ENCODE measurements around the gene IFT122. TPM values are rescaled to one million over a fixed set of nuclear protein-coding genes. Genes with fewer than 3 reads are reported as not detected.

The IFT122 gene
- total RNA-seq, 1 donor from 2014 or later, result 42.3 TPM

DNA sequence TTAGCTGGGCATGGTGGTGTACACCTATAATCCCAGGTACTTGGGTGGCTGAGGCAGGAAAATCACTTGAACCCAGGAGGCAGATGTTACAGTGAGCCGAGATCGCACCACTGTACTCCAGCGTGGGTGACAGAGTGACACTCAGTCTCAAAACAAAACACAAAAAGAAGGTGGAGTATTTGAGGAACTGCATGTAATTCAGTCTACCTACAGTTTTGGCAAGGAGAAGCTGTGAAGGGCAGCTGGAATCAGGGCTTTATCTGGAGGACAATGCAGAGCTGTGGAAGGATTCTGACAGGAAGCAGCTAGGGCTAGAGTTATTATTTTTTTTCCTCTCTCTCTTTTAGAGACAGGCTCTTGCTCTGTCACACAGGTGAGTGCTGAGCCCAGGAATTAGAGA, 109.8 kb downstream of the IFT122 start:
- no peak overlapping the region for H3K4me3 ChIP-seq (ENCODE audit: low read length in 3 of 3)
- H3K27me3 ChIP-seq (ENCODE audit: control insufficient read depth in 3 of 3, insufficient read depth in 3 of 3, low read length in 3 of 3), result no peaks in the 10 kb centered on the region
- H3K9ac ChIP-seq (ENCODE audit: low read depth in 1 of 3, low read length in 3 of 3), result no peak overlapping the region
- no peaks in the 10 kb centered on the region for H3K9me3 ChIP-seq (ENCODE audit: control insufficient read depth in 3 of 3, low read length in 3 of 3)
- no peak overlapping the region for H3K27ac ChIP-seq (ENCODE audit: low read depth, low read length)
- peaks cover 8 to 18% (median 15%) of the 10 kb centered on the region in 3 donors for H3K4me1 ChIP-seq (ENCODE audit: control insufficient read depth in 3 of 3, insufficient read depth in 3 of 3, low read length in 3 of 3)
- H3K36me3 ChIP-seq (ENCODE audit: control insufficient read depth in 3 of 3, insufficient read depth in 3 of 3, low read length in 3 of 3), result no peaks in the 10 kb centered on the region

DNA sequence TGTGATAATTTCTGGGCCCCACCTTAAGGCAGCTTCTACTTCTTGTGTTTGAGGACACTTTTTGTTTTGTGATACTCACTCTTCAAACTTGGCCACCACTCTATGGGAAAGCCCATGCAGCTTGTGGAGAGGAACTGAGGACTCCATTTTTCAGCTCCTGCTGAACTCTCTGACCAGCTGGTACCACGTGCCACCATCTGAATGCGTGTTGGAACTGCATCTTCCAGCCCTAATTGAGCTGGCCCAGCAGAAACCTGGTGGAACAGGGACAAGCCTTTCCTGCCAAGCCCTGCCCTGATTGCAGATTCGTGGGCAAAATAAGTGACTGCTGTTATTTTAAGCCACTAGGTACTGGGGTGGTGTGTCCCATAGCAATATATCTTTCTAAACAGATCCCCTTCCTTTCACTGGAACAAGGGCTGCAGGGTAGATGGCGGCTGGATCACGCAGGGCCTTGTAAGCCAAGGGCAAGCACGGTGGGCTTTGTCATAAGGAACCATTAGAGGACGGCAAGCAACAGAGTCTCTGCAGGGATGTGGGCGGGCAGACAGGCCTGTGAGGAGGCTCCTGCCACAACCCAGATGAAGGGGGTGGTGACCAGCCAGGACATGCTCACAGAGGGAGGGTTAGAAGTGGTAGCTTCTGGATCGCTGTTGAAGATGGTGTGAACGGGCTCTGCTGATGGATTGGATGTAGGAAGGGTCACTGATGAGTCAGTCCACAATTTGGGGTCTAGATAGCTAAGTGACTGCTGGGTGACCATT, 112.4 kb downstream of the IFT122 start:
- Histone ChIP-seq H3K4me3 (ENCODE audit: low read length in 3 of 3) (no peak overlapping the region), H3K27me3 (ENCODE audit: control insufficient read depth in 3 of 3, insufficient read depth in 3 of 3, low read length in 3 of 3) (no peaks in the 10 kb centered on the region), H3K9ac (ENCODE audit: low read depth in 1 of 3, low read length in 3 of 3) (no peak overlapping the region), H3K9me3 (ENCODE audit: control insufficient read depth in 3 of 3, low read length in 3 of 3) (no peaks in the 10 kb centered on the region), H3K36me3 (ENCODE audit: control insufficient read depth in 3 of 3, insufficient read depth in 3 of 3, low read length in 3 of 3) (peaks cover 3 to 7% (median 4%) of the 10 kb centered on the region in 3 donors), H3K27ac (ENCODE audit: low read depth, low read length) (no peak overlapping the region), H3K4me1 (ENCODE audit: control insufficient read depth in 3 of 3, insufficient read depth in 3 of 3, low read length in 3 of 3) (peaks cover 24 to 38% (median 37%) of the 10 kb centered on the region in 3 donors)

DNA sequence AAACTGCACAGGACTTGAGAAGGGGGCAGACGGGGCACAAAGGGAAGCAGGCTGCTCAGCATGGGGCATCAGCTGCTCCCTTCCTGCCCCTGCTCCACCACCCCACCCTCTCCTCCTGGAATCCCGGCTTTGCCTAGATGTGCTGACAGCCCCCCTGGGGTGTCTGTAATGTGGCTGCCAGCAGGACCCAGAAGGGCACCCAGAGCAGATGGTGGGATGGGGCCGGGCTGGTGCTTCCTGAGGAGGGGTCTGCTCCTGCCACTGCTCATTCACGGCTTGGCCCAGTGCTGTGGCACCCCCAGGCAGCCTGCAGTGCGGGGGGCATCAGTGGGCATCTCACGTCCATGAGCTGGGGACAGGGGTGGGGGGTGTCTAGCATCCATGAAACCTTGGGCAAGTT, 113.1 kb downstream of the IFT122 start:
- Histone ChIP-seq H3K27me3 (ENCODE audit: control insufficient read depth in 3 of 3, insufficient read depth in 3 of 3, low read length in 3 of 3) (no peaks in the 10 kb centered on the region), H3K9ac (ENCODE audit: low read depth in 1 of 3, low read length in 3 of 3) (no peak overlapping the region), H3K36me3 (ENCODE audit: control insufficient read depth in 3 of 3, insufficient read depth in 3 of 3, low read length in 3 of 3) (peaks cover 5 to 8% (median 6%) of the 10 kb centered on the region in 3 donors), H3K27ac (ENCODE audit: low read depth, low read length) (no peak overlapping the region), H3K4me3 (ENCODE audit: low read length in 3 of 3) (no peak overlapping the region), H3K4me1 (ENCODE audit: control insufficient read depth in 3 of 3, insufficient read depth in 3 of 3, low read length in 3 of 3) (peaks cover 31 to 46% (median 44%) of the 10 kb centered on the region in 3 donors), H3K9me3 (ENCODE audit: control insufficient read depth in 3 of 3, low read length in 3 of 3) (no peaks in the 10 kb centered on the region)

DNA sequence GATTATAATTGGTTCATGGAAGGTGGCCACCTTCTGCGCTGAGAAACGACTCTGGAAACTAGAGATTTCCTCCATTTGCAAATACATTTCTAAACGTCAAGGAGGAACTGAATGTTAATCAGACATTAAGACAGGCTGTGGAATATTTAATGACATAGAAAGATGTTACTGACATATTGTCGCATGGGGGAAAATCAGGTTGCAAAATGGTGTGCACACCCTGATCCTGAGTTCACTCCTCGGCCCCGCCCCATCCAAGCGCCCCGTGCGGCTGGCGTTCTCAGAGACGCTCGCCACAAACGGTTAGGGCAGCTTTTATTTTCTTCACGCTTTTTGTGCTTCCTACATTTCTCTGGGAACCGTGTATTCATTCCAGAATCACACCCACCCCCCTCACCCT, 113.7 kb downstream of the IFT122 start:
- Histone ChIP-seq H3K36me3 (ENCODE audit: control insufficient read depth in 3 of 3, insufficient read depth in 3 of 3, low read length in 3 of 3) (peaks cover 7 to 8% (median 8%) of the 10 kb centered on the region in 3 donors), H3K27me3 (ENCODE audit: control insufficient read depth in 3 of 3, insufficient read depth in 3 of 3, low read length in 3 of 3) (no peaks in the 10 kb centered on the region), H3K9ac (ENCODE audit: low read depth in 1 of 3, low read length in 3 of 3) (no peak overlapping the region), H3K27ac (ENCODE audit: low read depth, low read length) (no peak overlapping the region), H3K4me1 (ENCODE audit: control insufficient read depth in 3 of 3, insufficient read depth in 3 of 3, low read length in 3 of 3) (peaks cover 36 to 51% (median 49%) of the 10 kb centered on the region in 3 donors), H3K4me3 (ENCODE audit: low read length in 3 of 3) (no peak overlapping the region), H3K9me3 (ENCODE audit: control insufficient read depth in 3 of 3, low read length in 3 of 3) (no peaks in the 10 kb centered on the region)

DNA sequence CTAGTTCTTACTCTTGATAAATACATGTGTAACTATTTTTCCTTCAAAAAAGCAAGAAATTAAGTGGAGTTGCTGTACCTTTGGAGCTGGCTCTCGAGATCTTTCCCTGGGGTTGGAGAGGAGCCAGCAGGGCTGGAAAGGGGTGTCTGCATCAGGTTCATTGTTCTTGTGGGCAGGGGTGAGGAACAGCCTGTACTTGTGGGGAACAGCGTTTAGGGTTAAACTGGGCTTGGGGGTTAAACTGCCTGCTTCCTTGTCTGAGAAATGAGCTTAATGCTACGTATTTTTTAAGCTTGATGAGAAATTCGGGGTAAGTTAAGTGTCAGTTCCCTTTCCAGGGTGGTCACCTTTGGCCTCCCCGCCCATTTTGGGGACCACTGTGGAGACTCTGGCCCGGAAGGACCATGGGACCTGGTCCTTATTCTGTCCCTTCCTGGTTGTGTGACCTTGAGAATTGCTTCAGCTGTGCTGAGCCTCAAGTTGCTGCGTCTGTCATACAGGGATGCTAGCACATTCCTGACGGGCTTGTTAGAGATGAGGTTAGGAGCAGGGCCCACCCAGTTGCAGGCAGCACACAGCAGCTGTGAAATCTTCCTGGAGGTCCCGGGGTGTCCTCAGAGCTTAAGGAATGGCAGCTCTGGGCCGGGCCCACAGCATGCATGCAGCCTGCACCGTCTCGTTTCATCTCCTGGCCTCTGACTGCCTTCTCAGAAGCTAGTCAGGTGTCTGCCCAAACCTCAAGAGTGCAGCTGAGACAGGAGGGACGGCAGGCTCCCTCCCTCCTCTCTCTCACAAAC, 114.5 kb downstream of the IFT122 start:
- Histone ChIP-seq H3K4me1 (ENCODE audit: control insufficient read depth in 3 of 3, insufficient read depth in 3 of 3, low read length in 3 of 3) (peaks cover 44 to 58% (median 58%) of the 10 kb centered on the region in 3 donors), H3K27ac (ENCODE audit: low read depth, low read length) (peak overlapping the region; percentile 4), H3K36me3 (ENCODE audit: control insufficient read depth in 3 of 3, insufficient read depth in 3 of 3, low read length in 3 of 3) (peaks cover 7 to 13% (median 11%) of the 10 kb centered on the region in 3 donors), H3K4me3 (ENCODE audit: low read length in 3 of 3) (no peak overlapping the region), H3K9me3 (ENCODE audit: control insufficient read depth in 3 of 3, low read length in 3 of 3) (no peaks in the 10 kb centered on the region), H3K9ac (ENCODE audit: low read depth in 1 of 3, low read length in 3 of 3) (peak overlapping the region in 1 of 3 donors; percentile 19), H3K27me3 (ENCODE audit: control insufficient read depth in 3 of 3, insufficient read depth in 3 of 3, low read length in 3 of 3) (no peaks in the 10 kb centered on the region)

DNA sequence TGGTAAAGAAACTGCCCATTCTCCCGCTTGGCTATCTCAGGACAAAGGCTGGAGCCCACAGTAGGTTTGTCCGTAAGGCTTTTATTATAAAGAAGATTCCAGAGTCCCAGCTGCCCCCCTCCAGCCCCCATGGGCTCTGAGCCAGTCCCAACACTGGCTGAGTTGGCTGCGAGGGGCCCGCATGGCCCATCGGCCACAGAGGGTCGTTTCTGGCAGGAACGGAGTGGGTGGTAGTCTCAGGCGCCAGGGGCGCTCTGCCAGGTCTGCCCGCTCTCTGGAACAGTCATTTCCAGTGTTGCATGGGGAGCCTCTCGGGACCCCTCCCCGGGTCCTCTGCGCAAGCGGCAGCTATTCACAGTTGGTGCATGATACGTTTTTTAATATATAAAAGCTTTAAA, 115.1 kb downstream of the IFT122 start:
- H3K27ac ChIP-seq (ENCODE audit: low read depth, low read length), result no peak overlapping the region
- no peaks in the 10 kb centered on the region for H3K9me3 ChIP-seq (ENCODE audit: control insufficient read depth in 3 of 3, low read length in 3 of 3)
- no peak overlapping the region for H3K4me3 ChIP-seq (ENCODE audit: low read length in 3 of 3)
- peaks cover 50 to 64% (median 64%) of the 10 kb centered on the region in 3 donors for H3K4me1 ChIP-seq (ENCODE audit: control insufficient read depth in 3 of 3, insufficient read depth in 3 of 3, low read length in 3 of 3)
- H3K9ac ChIP-seq (ENCODE audit: low read depth in 1 of 3, low read length in 3 of 3), result no peak overlapping the region
- no peaks in the 10 kb centered on the region for H3K27me3 ChIP-seq (ENCODE audit: control insufficient read depth in 3 of 3, insufficient read depth in 3 of 3, low read length in 3 of 3)
- peaks cover 7 to 18% (median 16%) of the 10 kb centered on the region in 3 donors for H3K36me3 ChIP-seq (ENCODE audit: control insufficient read depth in 3 of 3, insufficient read depth in 3 of 3, low read length in 3 of 3)

DNA sequence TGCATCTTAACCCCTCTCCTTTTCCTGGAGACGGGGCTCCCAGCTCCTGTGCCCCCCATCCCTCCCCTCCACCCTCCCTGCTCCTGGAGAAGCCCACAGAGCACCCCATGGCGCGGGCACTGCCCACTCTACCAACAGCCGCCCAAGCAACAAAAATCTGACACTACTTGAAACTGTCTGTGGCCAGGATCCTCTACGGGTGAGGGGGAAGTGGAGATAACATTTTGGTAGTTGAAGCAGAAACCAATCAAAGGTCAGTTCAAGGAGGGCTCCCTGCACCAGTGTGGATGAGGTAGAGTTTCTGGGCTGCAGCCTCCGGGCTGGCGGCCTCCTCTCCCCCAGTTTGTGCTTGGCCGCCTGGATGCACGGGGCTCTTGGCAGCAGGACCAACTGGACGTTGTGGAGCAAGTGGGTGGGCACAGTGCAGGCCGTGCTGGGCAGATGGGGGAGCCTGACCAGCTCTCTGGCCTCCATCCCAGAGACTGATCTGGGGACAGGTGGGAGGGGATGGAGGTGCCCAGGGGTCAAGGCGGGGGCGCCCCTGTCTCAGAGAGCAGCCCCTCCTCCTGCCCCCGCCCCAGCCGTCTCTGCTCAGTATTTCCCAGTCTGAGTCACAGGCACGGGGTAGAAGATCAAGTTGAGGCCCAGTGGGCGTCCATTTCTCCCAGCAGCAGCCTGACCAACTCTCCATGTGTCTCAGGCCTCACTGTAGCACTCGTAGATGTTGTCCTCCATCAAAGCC, 115.8 kb downstream of the IFT122 start:
- no peaks in the 10 kb centered on the region for H3K9me3 ChIP-seq (ENCODE audit: control insufficient read depth in 3 of 3, low read length in 3 of 3)
- H3K27ac ChIP-seq (ENCODE audit: low read depth, low read length), result no peak overlapping the region
- H3K9ac ChIP-seq (ENCODE audit: low read depth in 1 of 3, low read length in 3 of 3), result no peak overlapping the region
- no peak overlapping the region for H3K4me3 ChIP-seq (ENCODE audit: low read length in 3 of 3)
- H3K4me1 ChIP-seq (ENCODE audit: control insufficient read depth in 3 of 3, insufficient read depth in 3 of 3, low read length in 3 of 3), result peaks cover 55 to 71% (median 69%) of the 10 kb centered on the region in 3 donors
- H3K36me3 ChIP-seq (ENCODE audit: control insufficient read depth in 3 of 3, insufficient read depth in 3 of 3, low read length in 3 of 3), result peaks cover 7 to 19% (median 18%) of the 10 kb centered on the region in 3 donors
- H3K27me3 ChIP-seq (ENCODE audit: control insufficient read depth in 3 of 3, insufficient read depth in 3 of 3, low read length in 3 of 3), result no peaks in the 10 kb centered on the region

DNA sequence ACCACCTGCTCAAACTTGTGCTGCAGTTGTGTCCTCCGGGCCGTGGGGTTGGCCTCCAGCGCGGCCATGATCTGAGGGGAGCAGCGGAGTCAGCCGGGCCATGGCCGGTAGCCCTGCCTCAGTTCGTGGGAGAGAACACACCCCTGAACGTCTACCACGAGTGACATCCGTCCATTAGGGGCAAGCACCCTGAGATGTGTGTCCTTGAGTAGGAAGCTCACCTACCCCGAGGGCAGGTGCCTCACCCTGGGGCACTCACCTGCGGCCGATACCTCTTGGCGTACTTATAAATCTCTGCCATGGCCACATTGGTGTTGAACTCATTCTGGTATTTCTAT, 116.3 kb downstream of the IFT122 start:
- no peak overlapping the region for H3K4me3 ChIP-seq (ENCODE audit: low read length in 3 of 3)
- no peaks in the 10 kb centered on the region for H3K9me3 ChIP-seq (ENCODE audit: control insufficient read depth in 3 of 3, low read length in 3 of 3)
- peaks cover 60 to 75% (median 74%) of the 10 kb centered on the region in 3 donors for H3K4me1 ChIP-seq (ENCODE audit: control insufficient read depth in 3 of 3, insufficient read depth in 3 of 3, low read length in 3 of 3)
- H3K27ac ChIP-seq (ENCODE audit: low read depth, low read length), result no peak overlapping the region
- no peaks in the 10 kb centered on the region for H3K27me3 ChIP-seq (ENCODE audit: control insufficient read depth in 3 of 3, insufficient read depth in 3 of 3, low read length in 3 of 3)
- peaks cover 7 to 19% (median 18%) of the 10 kb centered on the region in 3 donors for H3K36me3 ChIP-seq (ENCODE audit: control insufficient read depth in 3 of 3, insufficient read depth in 3 of 3, low read length in 3 of 3)
- peak overlapping the region in 1 of 3 donors; percentile 24 for H3K9ac ChIP-seq (ENCODE audit: low read depth in 1 of 3, low read length in 3 of 3)

DNA sequence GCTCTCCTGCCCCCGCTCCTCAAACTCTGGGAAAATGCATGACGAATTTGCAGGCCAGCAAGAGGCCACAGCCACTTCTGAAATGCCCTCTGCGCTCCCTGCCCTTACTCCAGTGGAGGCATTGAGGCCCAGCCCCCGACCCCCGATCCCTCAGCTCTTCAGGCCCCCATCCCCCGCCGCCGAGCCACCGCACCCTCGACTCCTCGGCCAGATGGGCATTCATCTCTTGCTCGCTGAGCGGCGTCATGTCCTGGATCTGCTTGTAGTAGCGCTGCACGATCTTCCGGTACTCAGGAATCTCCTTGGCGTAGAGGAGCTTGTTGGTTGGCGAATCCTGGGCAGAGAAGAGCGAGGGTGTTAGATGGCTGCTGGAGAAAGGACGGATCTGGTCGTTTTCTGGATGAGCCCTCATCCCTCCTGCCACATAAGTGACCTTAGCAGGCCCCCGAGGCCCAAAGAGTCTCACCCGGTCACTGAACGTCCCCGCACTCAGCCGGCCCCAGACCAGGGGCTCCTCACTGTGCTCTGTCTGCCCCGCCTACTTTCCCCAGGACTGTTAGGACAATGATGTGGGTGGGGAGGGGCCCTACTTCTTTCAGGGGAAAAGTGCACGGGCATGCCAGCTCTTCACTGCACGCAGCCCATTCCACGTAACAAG, 117.0 kb downstream of the IFT122 start:
- no peak overlapping the region for H3K4me3 ChIP-seq (ENCODE audit: low read length in 3 of 3)
- H3K27me3 ChIP-seq (ENCODE audit: control insufficient read depth in 3 of 3, insufficient read depth in 3 of 3, low read length in 3 of 3), result no peaks in the 10 kb centered on the region
- peaks cover 66 to 80% (median 79%) of the 10 kb centered on the region in 3 donors for H3K4me1 ChIP-seq (ENCODE audit: control insufficient read depth in 3 of 3, insufficient read depth in 3 of 3, low read length in 3 of 3)
- H3K9me3 ChIP-seq (ENCODE audit: control insufficient read depth in 3 of 3, low read length in 3 of 3), result no peaks in the 10 kb centered on the region
- H3K36me3 ChIP-seq (ENCODE audit: control insufficient read depth in 3 of 3, insufficient read depth in 3 of 3, low read length in 3 of 3), result peaks cover 7 to 19% (median 19%) of the 10 kb centered on the region in 3 donors
- peak overlapping the region; percentile 48 for H3K27ac ChIP-seq (ENCODE audit: low read depth, low read length)
- H3K9ac ChIP-seq (ENCODE audit: low read depth in 1 of 3, low read length in 3 of 3), result peak overlapping the region in 1 of 3 donors; percentile 62
